Psoas muscle (tissue), 8 donors: ENCODE data around the gene ATG9A. TPM values are rescaled to one million over a fixed set of nuclear protein-coding genes. Genes with fewer than 3 reads are reported as not detected.

ENCODE experiments used
- ATAC-seq, 4 donors: fragments of 200-7000 bp; cut with Tn5 transposase; one replicate each; pipeline ENCODE4 v1.9.1; 2020; ENCODE audit warnings: moderate library complexity in 3 of 4, mild to moderate bottlenecking in 2 of 4
- DNase-seq, 2 donors: peaks; one replicate each; pipeline ENCODE4 v3.0.0-alpha.2; 2020
- H3K27ac ChIP-seq: fragments of 200-600 bp; one replicate; pipeline ENCODE4 v1.8.0; 2022
- H3K27me3 ChIP-seq, 3 donors: fragments of 200-600 bp in 1 of 3; one replicate each; pipeline versions ENCODE4 v1.6.1 to v1.8.0; 2013 to 2022; ENCODE audit warnings: low read length in 2 of 3, mild to moderate bottlenecking in 2 of 3, moderate library complexity in 1 of 3; ENCODE audit not compliant: insufficient read depth in 3 of 3
- H3K36me3 ChIP-seq, 2 donors: fragments of 200-600 bp in 1 of 2; one replicate each; pipeline versions ENCODE4 v1.6.1 to v1.8.0; 2013 to 2022; ENCODE audit warnings: low read depth in 1 of 2, mild to moderate bottlenecking in 1 of 2, moderate library complexity in 1 of 2; ENCODE audit not compliant: insufficient read depth in 1 of 2
- H3K4me1 ChIP-seq: fragments of 200-600 bp; one replicate; pipeline ENCODE4 v1.8.0; 2022
- H3K4me3 ChIP-seq: fragments of 200-600 bp; one replicate; pipeline ENCODE4 v1.8.0; 2022; ENCODE audit warnings: mild to moderate bottlenecking
- H3K9me3 ChIP-seq: fragments of 200-600 bp; one replicate; pipeline ENCODE4 v1.8.0; 2022
- CTCF ChIP-seq: fragments of 200-600 bp; IDR thresholded peaks from one replicate; pipeline ENCODE4 v1.8.0; 2022; ENCODE audit warnings: antibody characterized with exemption
- WGBS, 3 donors: extraction: QIAGEN DNeasy Blood & Tissue Kit; methylation state at CpG; one replicate each; pipeline versions ENCODE4 v1.1.6 to v1.1.7; 2013; 5-methylcytosine and 5-hydroxymethylcytosine counted together
- intact Hi-C, 2 donors: fragments of 100-400 bp; cut with DNase I; formaldehyde crosslinking; loops; one replicate each; pipeline versions ENCODE4 v1.11.0 to v1.14.2; 2022
- polyA plus RNA-seq, 3 donors: library from polyadenylated mRNA; stranded (reverse); fragments of 200-250 nt; gene quantifications; one replicate each; pipeline ENCODE4 v1.2.3, GENCODE V29; 2013
- total RNA-seq, 4 donors: library from RNA; stranded (reverse); fragmentation: NEBNext Ultra II Directional in 2 of 4; extraction: Animal tissue kit (Norgen Biotek cat#: 25700) in 2 of 4; gene quantifications; one replicate each; pipeline versions ENCODE4 v1.2.1 to v1.2.4, GENCODE V29; 2021 to 2023
- donor health status: healthy with polysubstance abuse.
- donor health status: DM: no; HTN: no; CAD: no; lungs with moderate emphysema.
- donor health status: Bipolar disorder and iron deficiency.
- donor health status: healthy.
- donor health status: DM: yes; HTN: yes; CAD: no.
- donor health status: DM: no; HTN: no; CAD: no.
- donor health status: DM: no; HTN: no; CAD: no.
- donor health status: DM: yes; HTN: yes; CAD: no.

ATG9A gene
- total and polyA plus RNA-seq, 7 donors, result 41.6 to 180 (median 111) TPM

- peaks cover 54% of the 10 kb centered on the region for H3K4me1 ChIP-seq
- 59 to 71% (median 66%) methylated on average over 22 of the region's 22 CpGs for WGBS, 3 donors
- ATAC-seq (no peak), DNase-seq (no peak)
- no peak for TF ChIP-seq CTCF
- H3K27ac ChIP-seq, result peak overlapping the region; percentile 94
- intact Hi-C loops, result no loop called here
- H3K36me3 ChIP-seq, result peaks cover 0 to 55% of the 10 kb centered on the region in 2 donors
- peak overlapping the region; percentile 75 for H3K4me3 ChIP-seq
- no peaks in the 10 kb centered on the region for H3K9me3 ChIP-seq
- H3K27me3 ChIP-seq, result no peaks in the 10 kb centered on the region
Observed at GRCh38 chr2:219250049-219250781, 20.8 kb upstream of the ATG9A start.

- Histone ChIP-seq H3K36me3 (peaks cover 0 to 55% of the 10 kb centered on the region in 2 donors), H3K27me3 (no peaks in the 10 kb centered on the region), H3K27ac (peak overlapping the region; percentile 94), H3K9me3 (no peaks in the 10 kb centered on the region), H3K4me1 (peaks cover 59% of the 10 kb centered on the region), H3K4me3 (peak overlapping the region; percentile 75)
- 15 to 23% (median 21%) methylated on average over 7 of the region's 7 CpGs for WGBS, 3 donors
- ATAC-seq (no peak), DNase-seq (peak; percentile 53 to 77)
- TF ChIP-seq CTCF, result no peak
- intact Hi-C loops, result loop anchor here in 1 of 2 donors (10.0 kb wide), 1 partner anchor 45 kb away; no protein-coding TSS in a partner anchor
Observed at GRCh38 chr2:219249203-219249980, 20.0 kb upstream of the ATG9A start.

- Histone ChIP-seq H3K4me3 (peak overlapping the region; percentile 75), H3K4me1 (peaks cover 59% of the 10 kb centered on the region), H3K27me3 (no peaks in the 10 kb centered on the region), H3K27ac (peak overlapping the region; percentile 94), H3K9me3 (no peaks in the 10 kb centered on the region), H3K36me3 (peaks cover 0 to 55% of the 10 kb centered on the region in 2 donors)
- DNase-seq (no peak), ATAC-seq (no peak)
- WGBS, 3 donors, result 52 to 69% (median 57%) methylated on average over 2 of the region's 2 CpGs
- intact Hi-C loops, result loop anchor here in 1 of 2 donors (10.0 kb wide), 1 partner anchor 46 kb away; no protein-coding TSS in a partner anchor
- no peak for TF ChIP-seq CTCF
Observed at GRCh38 chr2:219248845-219249202, 19.4 kb upstream of the ATG9A start.

- DNase-seq (no peak), ATAC-seq (peak in 1 of 4 donors; percentile 16)
- no peaks in the 10 kb centered on the region for H3K27me3 ChIP-seq
- H3K4me1 ChIP-seq, result peaks cover 59% of the 10 kb centered on the region
- intact Hi-C loops, result loop anchor here in 1 of 2 donors (10.0 kb wide), 1 partner anchor 47 kb away; no protein-coding TSS in a partner anchor
- H3K36me3 ChIP-seq, result peaks cover 0 to 55% of the 10 kb centered on the region in 2 donors
- no peaks in the 10 kb centered on the region for H3K9me3 ChIP-seq
- H3K27ac ChIP-seq, result peak overlapping the region; percentile 94
- TF ChIP-seq CTCF, result no peak
- WGBS, 3 donors, result 73 to 85% (median 75%) methylated on average over 17 of the region's 17 CpGs
- H3K4me3 ChIP-seq, result peak overlapping the region; percentile 75
Observed at GRCh38 chr2:219247678-219248642, 18.5 kb upstream of the ATG9A start.
